Measurements from ENCODE around the gene PEX10.
A peak's percentile ranks its signal among the peaks of the same experiment; 100 is the strongest.

PEX10 gene

GRCh38 chr1:2381741-2382620 lies 30.4 kb downstream of the PEX10 start:
- Histone ChIP-seq H3K9ac (ENCODE audit: low read depth, low read length, poor library complexity) (peak overlapping the region; percentile 32), H3K4me2 (ENCODE audit: insufficient read depth, low read length, poor library complexity, severe bottlenecking) (no peak overlapping the region), H2BK12ac (ENCODE audit: low read length) (no peak overlapping the region), H3K18ac (ENCODE audit: low read length) (peak overlapping the region; percentile 65), H3K79me1 (ENCODE audit: low read depth, low read length) (peaks cover 3% of the 10 kb centered on the region), H4K8ac (ENCODE audit: low read depth, low read length) (no peak overlapping the region), H3K27me3 (ENCODE audit: control insufficient read depth in 3 of 3, insufficient read depth in 3 of 3, low read depth in 1 of 3, low read length in 3 of 3) (no peaks in the 10 kb centered on the region), H2AFZ (ENCODE audit: low read length) (no peak overlapping the region), H2BK15ac (ENCODE audit: low read length) (peak overlapping the region; percentile 39), H3K4me1 (ENCODE audit: control insufficient read depth in 2 of 2, insufficient read depth in 1 of 2, low read depth in 1 of 2, low read length in 2 of 2) (peaks cover 0 to 4% of the 10 kb centered on the region in 2 donors), H3K9me3 (replicated peaks in 1 of 2; ENCODE audit: control insufficient read depth in 2 of 2, insufficient read depth in 1 of 2, low read depth in 1 of 2, low read length in 2 of 2) (no peaks in the 10 kb centered on the region), H4K91ac (ENCODE audit: low read depth, low read length, poor library complexity) (no peak overlapping the region), H3K14ac (ENCODE audit: low read length) (no peak overlapping the region), H2BK5ac (ENCODE audit: low read length) (peak overlapping the region; percentile 68), H2AK5ac (ENCODE audit: low read depth, low read length) (peak overlapping the region; percentile 91), H3K36me3 (replicated peaks in 1 of 2; ENCODE audit: control insufficient read depth in 2 of 2, insufficient read depth in 2 of 2, low read length in 2 of 2) (peaks cover 1 to 3% of the 10 kb centered on the region in 2 donors), H3K4me3 (ENCODE audit: low read length in 2 of 2) (peak overlapping the region in 1 of 2 donors; percentile 27), H3K23ac (ENCODE audit: low read depth, low read length, poor library complexity) (peak overlapping the region; percentile 45), H3K27ac (replicated peaks; ENCODE audit: low read length) (no peak overlapping the region), H3K4ac (ENCODE audit: low read length) (no peak overlapping the region), H2BK120ac (ENCODE audit: low read depth, low read length) (no peak overlapping the region)
- no CpG with 5 or more reads among the region's 28 CpGs for WGBS, 2 donors (ENCODE audit: extremely low coverage in 2 of 2, insufficient read length in 2 of 2, insufficient replicate concordance in 1 of 2)
- DNase-seq (ENCODE audit: low spot score) = peak; percentile 67

- peaks cover 0 to 2% of the 10 kb centered on the region in 2 donors for H3K36me3 ChIP-seq (replicated peaks in 1 of 2; ENCODE audit: control insufficient read depth in 2 of 2, insufficient read depth in 2 of 2, low read length in 2 of 2)
- H3K4ac ChIP-seq (ENCODE audit: low read length) = peak overlapping the region; percentile 91
- H2BK15ac ChIP-seq (ENCODE audit: low read length) = peak overlapping the region; percentile 84
- no peak overlapping the region for H2AFZ ChIP-seq (ENCODE audit: low read length)
- H3K9me3 ChIP-seq (replicated peaks in 1 of 2; ENCODE audit: control insufficient read depth in 2 of 2, insufficient read depth in 1 of 2, low read depth in 1 of 2, low read length in 2 of 2) = no peaks in the 10 kb centered on the region
- H3K9ac ChIP-seq (ENCODE audit: low read depth, low read length, poor library complexity) = peak overlapping the region; percentile 77
- peak overlapping the region; percentile 79 for H3K14ac ChIP-seq (ENCODE audit: low read length)
- H3K4me3 ChIP-seq (ENCODE audit: low read length in 2 of 2) = no peak overlapping the region
- H2BK5ac ChIP-seq (ENCODE audit: low read length) = peak overlapping the region; percentile 24
- H3K27me3 ChIP-seq (ENCODE audit: control insufficient read depth in 3 of 3, insufficient read depth in 3 of 3, low read depth in 1 of 3, low read length in 3 of 3) = no peaks in the 10 kb centered on the region
- no peak overlapping the region for H3K27ac ChIP-seq (replicated peaks; ENCODE audit: low read length)
- H3K4me1 ChIP-seq (ENCODE audit: control insufficient read depth in 2 of 2, insufficient read depth in 1 of 2, low read depth in 1 of 2, low read length in 2 of 2) = peaks cover 0 to 6% of the 10 kb centered on the region in 2 donors
- peak overlapping the region; percentile 89 for H4K91ac ChIP-seq (ENCODE audit: low read depth, low read length, poor library complexity)
- no peak for DNase-seq (ENCODE audit: low spot score)
- H3K18ac ChIP-seq (ENCODE audit: low read length) = peak overlapping the region; percentile 67
- peak overlapping the region; percentile 30 for H2BK12ac ChIP-seq (ENCODE audit: low read length)
- H2AK5ac ChIP-seq (ENCODE audit: low read depth, low read length) = peak overlapping the region; percentile 99
- WGBS, 2 donors (ENCODE audit: extremely low coverage in 2 of 2, insufficient read length in 2 of 2, insufficient replicate concordance in 1 of 2) = no CpG with 5 or more reads among the region's 32 CpGs
- H3K4me2 ChIP-seq (ENCODE audit: insufficient read depth, low read length, poor library complexity, severe bottlenecking) = no peak overlapping the region
- no peak overlapping the region for H4K8ac ChIP-seq (ENCODE audit: low read depth, low read length)
- H2BK120ac ChIP-seq (ENCODE audit: low read depth, low read length) = no peak overlapping the region
- peaks cover 2% of the 10 kb centered on the region for H3K79me1 ChIP-seq (ENCODE audit: low read depth, low read length)
- peak overlapping the region; percentile 75 for H3K23ac ChIP-seq (ENCODE audit: low read depth, low read length, poor library complexity)
Observed at GRCh38 chr1:2380816-2381591, 31.4 kb downstream of the PEX10 start.

- Histone ChIP-seq H3K4me3 (ENCODE audit: low read length in 2 of 2) (no peak overlapping the region), H2BK12ac (ENCODE audit: low read length) (peak overlapping the region; percentile 41), H2AK5ac (ENCODE audit: low read depth, low read length) (no peak overlapping the region), H4K91ac (ENCODE audit: low read depth, low read length, poor library complexity) (no peak overlapping the region), H3K9ac (ENCODE audit: low read depth, low read length, poor library complexity) (no peak overlapping the region), H3K27ac (replicated peaks; ENCODE audit: low read length) (no peak overlapping the region), H3K79me1 (ENCODE audit: low read depth, low read length) (peaks cover 2% of the 10 kb centered on the region), H2BK5ac (ENCODE audit: low read length) (no peak overlapping the region), H3K4me1 (ENCODE audit: control insufficient read depth in 2 of 2, insufficient read depth in 1 of 2, low read depth in 1 of 2, low read length in 2 of 2) (peaks cover 0 to 8% of the 10 kb centered on the region in 2 donors), H3K9me3 (replicated peaks in 1 of 2; ENCODE audit: control insufficient read depth in 2 of 2, insufficient read depth in 1 of 2, low read depth in 1 of 2, low read length in 2 of 2) (no peaks in the 10 kb centered on the region), H3K23ac (ENCODE audit: low read depth, low read length, poor library complexity) (no peak overlapping the region), H3K27me3 (ENCODE audit: control insufficient read depth in 3 of 3, insufficient read depth in 3 of 3, low read depth in 1 of 3, low read length in 3 of 3) (no peaks in the 10 kb centered on the region), H3K4ac (ENCODE audit: low read length) (no peak overlapping the region), H3K36me3 (replicated peaks in 1 of 2; ENCODE audit: control insufficient read depth in 2 of 2, insufficient read depth in 2 of 2, low read length in 2 of 2) (no peaks in the 10 kb centered on the region), H2AFZ (ENCODE audit: low read length) (no peak overlapping the region), H3K4me2 (ENCODE audit: insufficient read depth, low read length, poor library complexity, severe bottlenecking) (no peak overlapping the region), H3K14ac (ENCODE audit: low read length) (peak overlapping the region; percentile 3), H2BK120ac (ENCODE audit: low read depth, low read length) (no peak overlapping the region), H2BK15ac (ENCODE audit: low read length) (no peak overlapping the region), H4K8ac (ENCODE audit: low read depth, low read length) (no peak overlapping the region), H3K18ac (ENCODE audit: low read length) (no peak overlapping the region)
- WGBS, 2 donors (ENCODE audit: extremely low coverage in 2 of 2, insufficient read length in 2 of 2, insufficient replicate concordance in 1 of 2) = no CpG with 5 or more reads among the region's 23 CpGs
- no peak for DNase-seq (ENCODE audit: low spot score)
Observed at GRCh38 chr1:2379733-2380404, 32.5 kb downstream of the PEX10 start.
